ENCODE measurements around the gene ZNF345.

DNA sequence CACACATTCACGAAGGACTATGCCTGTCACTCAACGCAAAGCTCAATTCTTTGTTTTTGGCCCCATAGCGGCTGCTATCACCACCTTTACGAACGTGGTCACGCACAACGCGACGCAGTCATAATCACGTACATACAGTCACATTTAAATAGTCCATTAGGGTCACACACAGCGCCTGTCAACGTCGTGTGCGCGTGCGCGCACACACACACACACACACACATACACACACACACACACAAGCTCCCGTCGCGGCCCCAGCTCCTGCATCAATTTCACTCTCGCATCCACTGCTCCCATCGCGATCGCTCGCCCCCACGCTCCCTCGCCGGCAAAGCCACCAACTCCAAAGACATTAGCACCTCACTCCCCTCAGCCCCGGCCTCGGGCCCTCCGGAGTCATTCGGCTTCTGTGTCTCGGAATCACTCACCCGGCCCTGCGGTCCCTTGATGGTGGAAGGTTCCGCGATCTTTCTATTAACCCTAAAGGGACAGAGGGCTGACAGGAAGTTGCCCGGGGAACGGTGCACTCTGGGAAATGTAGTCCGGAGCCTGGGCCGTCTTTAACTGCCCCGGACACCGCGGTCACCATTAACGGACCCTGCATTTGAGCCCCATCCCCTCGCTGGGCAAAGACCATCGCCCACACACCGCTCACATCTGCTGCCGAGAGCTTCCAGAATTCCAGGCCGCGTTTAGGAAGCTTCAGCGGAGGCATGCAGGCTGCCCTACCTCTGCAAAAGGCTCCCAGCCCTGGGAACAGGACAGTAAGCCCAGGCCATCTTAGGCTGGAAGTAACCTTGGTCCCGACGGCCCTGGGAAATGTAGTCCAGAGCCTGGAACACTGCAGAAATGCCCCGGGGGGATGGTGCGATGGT lies 12.5 kb upstream of the ZNF345 start, which contains the start of gene ZNF790:
- TF ChIP-seq, protein P1, sequence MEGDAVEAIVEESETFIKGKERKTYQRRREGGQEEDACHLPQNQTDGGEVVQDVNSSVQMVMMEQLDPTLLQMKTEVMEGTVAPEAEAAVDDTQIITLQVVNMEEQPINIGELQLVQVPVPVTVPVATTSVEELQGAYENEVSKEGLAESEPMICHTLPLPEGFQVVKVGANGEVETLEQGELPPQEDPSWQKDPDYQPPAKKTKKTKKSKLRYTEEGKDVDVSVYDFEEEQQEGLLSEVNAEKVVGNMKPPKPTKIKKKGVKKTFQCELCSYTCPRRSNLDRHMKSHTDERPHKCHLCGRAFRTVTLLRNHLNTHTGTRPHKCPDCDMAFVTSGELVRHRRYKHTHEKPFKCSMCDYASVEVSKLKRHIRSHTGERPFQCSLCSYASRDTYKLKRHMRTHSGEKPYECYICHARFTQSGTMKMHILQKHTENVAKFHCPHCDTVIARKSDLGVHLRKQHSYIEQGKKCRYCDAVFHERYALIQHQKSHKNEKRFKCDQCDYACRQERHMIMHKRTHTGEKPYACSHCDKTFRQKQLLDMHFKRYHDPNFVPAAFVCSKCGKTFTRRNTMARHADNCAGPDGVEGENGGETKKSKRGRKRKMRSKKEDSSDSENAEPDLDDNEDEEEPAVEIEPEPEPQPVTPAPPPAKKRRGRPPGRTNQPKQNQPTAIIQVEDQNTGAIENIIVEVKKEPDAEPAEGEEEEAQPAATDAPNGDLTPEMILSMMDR (conservative IDR thresholded peaks at IDR 0.05; ENCODE audit: low read depth in 2 of 2): no peak
- TF ChIP-seq, protein P2, sequence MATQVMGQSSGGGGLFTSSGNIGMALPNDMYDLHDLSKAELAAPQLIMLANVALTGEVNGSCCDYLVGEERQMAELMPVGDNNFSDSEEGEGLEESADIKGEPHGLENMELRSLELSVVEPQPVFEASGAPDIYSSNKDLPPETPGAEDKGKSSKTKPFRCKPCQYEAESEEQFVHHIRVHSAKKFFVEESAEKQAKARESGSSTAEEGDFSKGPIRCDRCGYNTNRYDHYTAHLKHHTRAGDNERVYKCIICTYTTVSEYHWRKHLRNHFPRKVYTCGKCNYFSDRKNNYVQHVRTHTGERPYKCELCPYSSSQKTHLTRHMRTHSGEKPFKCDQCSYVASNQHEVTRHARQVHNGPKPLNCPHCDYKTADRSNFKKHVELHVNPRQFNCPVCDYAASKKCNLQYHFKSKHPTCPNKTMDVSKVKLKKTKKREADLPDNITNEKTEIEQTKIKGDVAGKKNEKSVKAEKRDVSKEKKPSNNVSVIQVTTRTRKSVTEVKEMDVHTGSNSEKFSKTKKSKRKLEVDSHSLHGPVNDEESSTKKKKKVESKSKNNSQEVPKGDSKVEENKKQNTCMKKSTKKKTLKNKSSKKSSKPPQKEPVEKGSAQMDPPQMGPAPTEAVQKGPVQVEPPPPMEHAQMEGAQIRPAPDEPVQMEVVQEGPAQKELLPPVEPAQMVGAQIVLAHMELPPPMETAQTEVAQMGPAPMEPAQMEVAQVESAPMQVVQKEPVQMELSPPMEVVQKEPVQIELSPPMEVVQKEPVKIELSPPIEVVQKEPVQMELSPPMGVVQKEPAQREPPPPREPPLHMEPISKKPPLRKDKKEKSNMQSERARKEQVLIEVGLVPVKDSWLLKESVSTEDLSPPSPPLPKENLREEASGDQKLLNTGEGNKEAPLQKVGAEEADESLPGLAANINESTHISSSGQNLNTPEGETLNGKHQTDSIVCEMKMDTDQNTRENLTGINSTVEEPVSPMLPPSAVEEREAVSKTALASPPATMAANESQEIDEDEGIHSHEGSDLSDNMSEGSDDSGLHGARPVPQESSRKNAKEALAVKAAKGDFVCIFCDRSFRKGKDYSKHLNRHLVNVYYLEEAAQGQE (IDR thresholded peaks at IDR 0.05; ENCODE audit: unreplicated experiment): no peak
- TF ChIP-seq POLR2AphosphoS5 (IDR thresholded peaks at IDR 0.05; ENCODE audit: low read depth) (peak; percentile 84), EZH2 (IDR thresholded peaks at IDR 0.05; ENCODE audit: low read depth, unreplicated experiment) (no peak)
- TF ChIP-seq, protein P3, sequence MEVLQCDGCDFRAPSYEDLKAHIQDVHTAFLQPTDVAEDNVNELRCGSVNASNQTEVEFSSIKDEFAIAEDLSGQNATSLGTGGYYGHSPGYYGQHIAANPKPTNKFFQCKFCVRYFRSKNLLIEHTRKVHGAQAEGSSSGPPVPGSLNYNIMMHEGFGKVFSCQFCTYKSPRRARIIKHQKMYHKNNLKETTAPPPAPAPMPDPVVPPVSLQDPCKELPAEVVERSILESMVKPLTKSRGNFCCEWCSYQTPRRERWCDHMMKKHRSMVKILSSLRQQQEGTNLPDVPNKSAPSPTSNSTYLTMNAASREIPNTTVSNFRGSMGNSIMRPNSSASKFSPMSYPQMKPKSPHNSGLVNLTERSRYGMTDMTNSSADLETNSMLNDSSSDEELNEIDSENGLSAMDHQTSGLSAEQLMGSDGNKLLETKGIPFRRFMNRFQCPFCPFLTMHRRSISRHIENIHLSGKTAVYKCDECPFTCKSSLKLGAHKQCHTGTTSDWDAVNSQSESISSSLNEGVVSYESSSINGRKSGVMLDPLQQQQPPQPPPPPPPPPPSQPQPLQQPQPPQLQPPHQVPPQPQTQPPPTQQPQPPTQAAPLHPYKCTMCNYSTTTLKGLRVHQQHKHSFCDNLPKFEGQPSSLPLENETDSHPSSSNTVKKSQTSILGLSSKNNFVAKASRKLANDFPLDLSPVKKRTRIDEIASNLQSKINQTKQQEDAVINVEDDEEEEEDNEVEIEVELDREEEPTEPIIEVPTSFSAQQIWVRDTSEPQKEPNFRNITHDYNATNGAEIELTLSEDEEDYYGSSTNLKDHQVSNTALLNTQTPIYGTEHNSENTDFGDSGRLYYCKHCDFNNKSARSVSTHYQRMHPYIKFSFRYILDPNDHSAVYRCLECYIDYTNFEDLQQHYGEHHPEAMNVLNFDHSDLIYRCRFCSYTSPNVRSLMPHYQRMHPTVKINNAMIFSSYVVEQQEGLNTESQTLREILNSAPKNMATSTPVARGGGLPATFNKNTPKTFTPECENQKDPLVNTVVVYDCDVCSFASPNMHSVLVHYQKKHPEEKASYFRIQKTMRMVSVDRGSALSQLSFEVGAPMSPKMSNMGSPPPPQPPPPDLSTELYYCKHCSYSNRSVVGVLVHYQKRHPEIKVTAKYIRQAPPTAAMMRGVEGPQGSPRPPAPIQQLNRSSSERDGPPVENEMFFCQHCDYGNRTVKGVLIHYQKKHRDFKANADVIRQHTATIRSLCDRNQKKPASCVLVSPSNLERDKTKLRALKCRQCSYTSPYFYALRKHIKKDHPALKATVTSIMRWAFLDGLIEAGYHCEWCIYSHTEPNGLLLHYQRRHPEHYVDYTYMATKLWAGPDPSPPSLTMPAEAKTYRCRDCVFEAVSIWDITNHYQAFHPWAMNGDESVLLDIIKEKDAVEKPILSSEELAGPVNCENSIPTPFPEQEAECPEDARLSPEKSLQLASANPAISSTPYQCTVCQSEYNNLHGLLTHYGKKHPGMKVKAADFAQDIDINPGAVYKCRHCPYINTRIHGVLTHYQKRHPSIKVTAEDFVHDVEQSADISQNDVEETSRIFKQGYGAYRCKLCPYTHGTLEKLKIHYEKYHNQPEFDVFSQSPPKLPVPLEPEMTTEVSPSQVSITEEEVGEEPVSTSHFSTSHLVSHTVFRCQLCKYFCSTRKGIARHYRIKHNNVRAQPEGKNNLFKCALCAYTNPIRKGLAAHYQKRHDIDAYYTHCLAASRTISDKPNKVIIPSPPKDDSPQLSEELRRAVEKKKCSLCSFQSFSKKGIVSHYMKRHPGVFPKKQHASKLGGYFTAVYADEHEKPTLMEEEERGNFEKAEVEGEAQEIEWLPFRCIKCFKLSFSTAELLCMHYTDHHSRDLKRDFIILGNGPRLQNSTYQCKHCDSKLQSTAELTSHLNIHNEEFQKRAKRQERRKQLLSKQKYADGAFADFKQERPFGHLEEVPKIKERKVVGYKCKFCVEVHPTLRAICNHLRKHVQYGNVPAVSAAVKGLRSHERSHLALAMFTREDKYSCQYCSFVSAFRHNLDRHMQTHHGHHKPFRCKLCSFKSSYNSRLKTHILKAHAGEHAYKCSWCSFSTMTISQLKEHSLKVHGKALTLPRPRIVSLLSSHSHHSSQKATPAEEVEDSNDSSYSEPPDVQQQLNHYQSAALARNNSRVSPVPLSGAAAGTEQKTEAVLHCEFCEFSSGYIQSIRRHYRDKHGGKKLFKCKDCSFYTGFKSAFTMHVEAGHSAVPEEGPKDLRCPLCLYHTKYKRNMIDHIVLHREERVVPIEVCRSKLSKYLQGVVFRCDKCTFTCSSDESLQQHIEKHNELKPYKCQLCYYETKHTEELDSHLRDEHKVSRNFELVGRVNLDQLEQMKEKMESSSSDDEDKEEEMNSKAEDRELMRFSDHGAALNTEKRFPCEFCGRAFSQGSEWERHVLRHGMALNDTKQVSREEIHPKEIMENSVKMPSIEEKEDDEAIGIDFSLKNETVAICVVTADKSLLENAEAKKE (CRISPR knock-in tag; IDR thresholded peaks at IDR 0.05): no peak

Measured in GM23338 (cell line).